SK-N-SH treated with all-trans-retinoic acid at 6 μM for 48 hours (cell line): ENCODE results near the gene PCBD2.
"Not testable (repeated sequence)": the region's sequence is repeated elsewhere in the genome, so short reads cannot be mapped to it uniquely, and the experiment has no call there.

Experiments
- ATAC-seq: fragments of 200-7000 bp; cut with Tn5 transposase; 3 replicates; pipeline ENCODE4 v1.9.1; 2020; ENCODE audit warnings: mild to moderate bottlenecking, moderate library complexity
- BACH2 ChIP-seq: fragments of 250-450 bp; sonication (Bioruptor Pico); IDR thresholded peaks from 2 replicates; pipeline ENCODE4 v1.9.0; 2021; ENCODE audit warnings: mild to moderate bottlenecking, borderline replicate concordance
- CSDC2 ChIP-seq: fragments of 250-450 bp; sonication (Bioruptor Pico); IDR thresholded peaks from 2 replicates; pipeline ENCODE4 v1.5.0; 2020; ENCODE audit warnings: mild to moderate bottlenecking, moderate library complexity
- ESRRG ChIP-seq: fragments of 250-450 bp; sonication (Bioruptor Pico); IDR thresholded peaks from 2 replicates; pipeline ENCODE4 v1.6.1; 2021; ENCODE audit warnings: mild to moderate bottlenecking
- GLIS3 ChIP-seq: fragments of 250-450 bp; sonication (Bioruptor Pico); IDR thresholded peaks from 2 replicates; pipeline ENCODE4 v1.5.0; 2020; ENCODE audit warnings: mild to moderate bottlenecking, moderate library complexity
- ISL1 ChIP-seq: fragments of 250-450 bp; sonication (Bioruptor Pico); IDR thresholded peaks from 2 replicates; pipeline ENCODE4 v2.1.2; 2022; ENCODE audit warnings: mild to moderate bottlenecking, moderate library complexity
- RARB ChIP-seq: fragments of 250-450 bp; sonication (Bioruptor Pico); IDR thresholded peaks from 2 replicates; pipeline ENCODE4 v1.8.0; 2021; ENCODE audit warnings: mild to moderate bottlenecking, moderate library complexity
- TCF4 ChIP-seq: fragments of 250-450 bp; sonication (Bioruptor Pico); IDR thresholded peaks from 2 replicates; pipeline ENCODE4 v1.8.0; 2021; ENCODE audit warnings: mild to moderate bottlenecking, moderate library complexity, borderline replicate concordance
- TOX ChIP-seq: fragments of 250-450 bp; sonication (Bioruptor Pico); IDR thresholded peaks from 2 replicates; pipeline ENCODE4 v1.8.0; 2021; ENCODE audit warnings: mild to moderate bottlenecking, moderate library complexity, borderline replicate concordance
- ZC3H10 ChIP-seq: fragments of 250-450 bp; sonication (Bioruptor Pico); IDR thresholded peaks from 2 replicates; pipeline ENCODE4 v1.5.1; 2021; ENCODE audit warnings: mild to moderate bottlenecking, moderate library complexity
- ZFP3 ChIP-seq: fragments of 250-450 bp; sonication (Bioruptor Pico); IDR thresholded peaks from 2 replicates; pipeline ENCODE4 v1.5.0; 2020; ENCODE audit warnings: mild to moderate bottlenecking, moderate library complexity
- ZNF565 ChIP-seq: fragments of 450-650 bp; formaldehyde crosslinking; conservative IDR thresholded peaks from 2 replicates; pipeline ENCODE4 v1.5.0; 2020; ENCODE audit warnings: low read depth, mild to moderate bottlenecking, moderate library complexity
- ZNF70 ChIP-seq: fragments of 450-650 bp; formaldehyde crosslinking; IDR thresholded peaks from 2 replicates; pipeline ENCODE4 v1.5.0; 2020; ENCODE audit warnings: mild to moderate bottlenecking, moderate library complexity
- ZNF8 ChIP-seq: fragments of 450-650 bp; formaldehyde crosslinking; IDR thresholded peaks from 2 replicates; pipeline ENCODE4 v1.5.0; 2020; ENCODE audit warnings: mild to moderate bottlenecking, moderate library complexity
- TF ChIP-seq, protein P1 (sequence below): fragments of 250-450 bp; sonication (Bioruptor Pico); IDR thresholded peaks from 2 replicates; pipeline ENCODE4 v1.8.0; 2021; ENCODE audit warnings: low read depth, mild to moderate bottlenecking, moderate library complexity, borderline replicate concordance
- TF ChIP-seq, protein P2 (sequence below): fragments of 250-450 bp; sonication (Bioruptor Pico); IDR thresholded peaks from 2 replicates; pipeline ENCODE4 v1.8.0; 2020; ENCODE audit warnings: mild to moderate bottlenecking, moderate library complexity, borderline replicate concordance
- TF ChIP-seq, protein P3 (sequence below): fragments of 250-450 bp; sonication (Bioruptor Pico); IDR thresholded peaks from 2 replicates; pipeline ENCODE4 v1.5.1; 2020; ENCODE audit warnings: low read depth, mild to moderate bottlenecking, moderate library complexity
- TF ChIP-seq, protein P4 (sequence below): fragments of 250-450 bp; sonication (Bioruptor Pico); IDR thresholded peaks from 2 replicates; pipeline ENCODE4 v1.5.1; 2021; ENCODE audit warnings: mild to moderate bottlenecking, moderate library complexity
- TF ChIP-seq, protein P5 (sequence below): fragments of 250-450 bp; sonication (Bioruptor Pico); IDR thresholded peaks from 2 replicates; pipeline ENCODE4 v1.5.0; 2020; ENCODE audit warnings: mild to moderate bottlenecking, moderate library complexity

PCBD2 gene

DNA sequence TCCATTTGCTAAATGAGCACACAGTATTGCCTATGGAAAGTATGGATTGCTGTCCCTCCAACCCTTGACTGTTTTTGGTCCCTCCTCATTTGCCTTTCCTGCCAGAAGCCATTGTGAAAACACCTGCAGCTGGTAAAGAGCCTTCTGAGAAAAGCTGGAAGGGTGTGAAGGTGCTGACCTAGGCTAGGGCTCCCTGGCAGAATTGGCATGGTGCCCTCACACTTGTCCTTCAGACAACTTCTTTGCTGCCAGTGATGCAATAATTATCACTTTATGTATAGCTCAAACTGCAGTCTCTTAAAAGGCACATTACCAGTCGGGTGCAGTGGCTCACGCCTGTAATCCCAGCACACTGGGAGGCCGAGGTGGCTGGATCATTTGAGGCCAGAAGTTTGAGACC lies 26.5 kb upstream of the PCBD2 start:
- ATAC-seq, result no peak
- TF ChIP-seq TOX, result no peak
- TF ChIP-seq, protein P1, sequence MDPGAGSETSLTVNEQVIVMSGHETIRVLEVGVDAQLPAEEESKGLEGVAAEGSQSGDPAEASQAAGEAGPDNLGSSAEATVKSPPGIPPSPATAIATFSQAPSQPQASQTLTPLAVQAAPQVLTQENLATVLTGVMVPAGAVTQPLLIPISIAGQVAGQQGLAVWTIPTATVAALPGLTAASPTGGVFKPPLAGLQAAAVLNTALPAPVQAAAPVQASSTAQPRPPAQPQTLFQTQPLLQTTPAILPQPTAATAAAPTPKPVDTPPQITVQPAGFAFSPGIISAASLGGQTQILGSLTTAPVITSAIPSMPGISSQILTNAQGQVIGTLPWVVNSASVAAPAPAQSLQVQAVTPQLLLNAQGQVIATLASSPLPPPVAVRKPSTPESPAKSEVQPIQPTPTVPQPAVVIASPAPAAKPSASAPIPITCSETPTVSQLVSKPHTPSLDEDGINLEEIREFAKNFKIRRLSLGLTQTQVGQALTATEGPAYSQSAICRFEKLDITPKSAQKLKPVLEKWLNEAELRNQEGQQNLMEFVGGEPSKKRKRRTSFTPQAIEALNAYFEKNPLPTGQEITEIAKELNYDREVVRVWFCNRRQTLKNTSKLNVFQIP (CRISPR knock-in tag), result no peak
- no peak for TF ChIP-seq GLIS3 (CRISPR knock-in tag)
- TF ChIP-seq, protein P2, sequence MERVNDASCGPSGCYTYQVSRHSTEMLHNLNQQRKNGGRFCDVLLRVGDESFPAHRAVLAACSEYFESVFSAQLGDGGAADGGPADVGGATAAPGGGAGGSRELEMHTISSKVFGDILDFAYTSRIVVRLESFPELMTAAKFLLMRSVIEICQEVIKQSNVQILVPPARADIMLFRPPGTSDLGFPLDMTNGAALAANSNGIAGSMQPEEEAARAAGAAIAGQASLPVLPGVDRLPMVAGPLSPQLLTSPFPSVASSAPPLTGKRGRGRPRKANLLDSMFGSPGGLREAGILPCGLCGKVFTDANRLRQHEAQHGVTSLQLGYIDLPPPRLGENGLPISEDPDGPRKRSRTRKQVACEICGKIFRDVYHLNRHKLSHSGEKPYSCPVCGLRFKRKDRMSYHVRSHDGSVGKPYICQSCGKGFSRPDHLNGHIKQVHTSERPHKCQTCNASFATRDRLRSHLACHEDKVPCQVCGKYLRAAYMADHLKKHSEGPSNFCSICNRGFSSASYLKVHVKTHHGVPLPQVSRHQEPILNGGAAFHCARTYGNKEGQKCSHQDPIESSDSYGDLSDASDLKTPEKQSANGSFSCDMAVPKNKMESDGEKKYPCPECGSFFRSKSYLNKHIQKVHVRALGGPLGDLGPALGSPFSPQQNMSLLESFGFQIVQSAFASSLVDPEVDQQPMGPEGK (CRISPR knock-in tag), result no peak
- TF ChIP-seq, protein P3, sequence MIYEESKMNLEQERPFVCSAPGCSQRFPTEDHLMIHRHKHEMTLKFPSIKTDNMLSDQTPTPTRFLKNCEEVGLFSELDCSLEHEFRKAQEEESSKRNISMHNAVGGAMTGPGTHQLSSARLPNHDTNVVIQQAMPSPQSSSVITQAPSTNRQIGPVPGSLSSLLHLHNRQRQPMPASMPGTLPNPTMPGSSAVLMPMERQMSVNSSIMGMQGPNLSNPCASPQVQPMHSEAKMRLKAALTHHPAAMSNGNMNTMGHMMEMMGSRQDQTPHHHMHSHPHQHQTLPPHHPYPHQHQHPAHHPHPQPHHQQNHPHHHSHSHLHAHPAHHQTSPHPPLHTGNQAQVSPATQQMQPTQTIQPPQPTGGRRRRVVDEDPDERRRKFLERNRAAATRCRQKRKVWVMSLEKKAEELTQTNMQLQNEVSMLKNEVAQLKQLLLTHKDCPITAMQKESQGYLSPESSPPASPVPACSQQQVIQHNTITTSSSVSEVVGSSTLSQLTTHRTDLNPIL, result no peak
- TF ChIP-seq ESRRG (CRISPR knock-in tag), result no peak
- no peak for TF ChIP-seq ZNF8 (CRISPR knock-in tag)
- no peak for TF ChIP-seq BACH2

DNA sequence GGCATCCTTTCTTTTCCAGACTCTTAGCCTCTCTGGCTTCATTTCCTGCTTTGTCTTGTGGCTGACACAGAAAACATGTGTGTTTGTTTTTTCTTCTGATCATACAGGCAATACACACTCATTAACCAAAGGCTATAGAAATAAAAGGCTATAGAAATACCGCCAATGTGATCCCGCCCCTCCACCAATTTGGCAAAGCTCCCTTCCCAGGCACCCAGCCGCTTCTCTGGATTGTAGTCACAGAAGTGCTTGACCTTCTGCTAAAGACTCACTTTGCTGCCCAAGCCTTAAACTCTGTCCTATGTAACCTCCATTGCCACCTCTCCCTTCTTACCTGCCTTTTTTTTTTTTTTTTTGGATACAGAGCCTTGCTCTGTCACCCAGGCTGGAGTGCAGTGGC lies 25.5 kb upstream of the PCBD2 start:
- TF ChIP-seq, protein P4, sequence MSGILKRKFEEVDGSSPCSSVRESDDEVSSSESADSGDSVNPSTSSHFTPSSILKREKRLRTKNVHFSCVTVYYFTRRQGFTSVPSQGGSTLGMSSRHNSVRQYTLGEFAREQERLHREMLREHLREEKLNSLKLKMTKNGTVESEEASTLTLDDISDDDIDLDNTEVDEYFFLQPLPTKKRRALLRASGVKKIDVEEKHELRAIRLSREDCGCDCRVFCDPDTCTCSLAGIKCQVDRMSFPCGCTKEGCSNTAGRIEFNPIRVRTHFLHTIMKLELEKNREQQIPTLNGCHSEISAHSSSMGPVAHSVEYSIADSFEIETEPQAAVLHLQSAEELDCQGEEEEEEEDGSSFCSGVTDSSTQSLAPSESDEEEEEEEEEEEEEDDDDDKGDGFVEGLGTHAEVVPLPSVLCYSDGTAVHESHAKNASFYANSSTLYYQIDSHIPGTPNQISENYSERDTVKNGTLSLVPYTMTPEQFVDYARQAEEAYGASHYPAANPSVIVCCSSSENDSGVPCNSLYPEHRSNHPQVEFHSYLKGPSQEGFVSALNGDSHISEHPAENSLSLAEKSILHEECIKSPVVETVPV (CRISPR knock-in tag), result no peak
- no peak for TF ChIP-seq ZNF565 (CRISPR knock-in tag)
- TF ChIP-seq ZC3H10 (CRISPR knock-in tag), result no peak
- no peak for ATAC-seq

DNA sequence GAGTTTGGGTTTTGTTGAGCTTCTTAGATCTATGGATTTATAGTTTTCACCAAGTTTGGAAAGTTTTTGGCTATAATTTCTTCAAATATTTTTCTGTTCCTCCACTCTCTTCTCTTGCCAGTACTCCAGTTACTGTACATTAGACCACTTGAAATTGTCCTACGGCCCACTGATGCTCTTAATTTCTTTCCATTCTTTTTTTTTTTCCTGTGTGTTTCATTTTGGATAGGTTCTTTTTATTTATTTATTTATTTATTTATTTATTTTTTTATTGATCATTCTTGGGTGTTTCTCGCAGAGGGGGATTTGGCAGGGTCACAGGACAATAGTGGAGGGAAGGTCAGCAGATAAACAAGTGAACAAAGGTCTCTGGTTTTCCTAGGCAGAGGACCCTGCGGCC lies 24.0 kb upstream of the PCBD2 start:
- ATAC-seq, result not testable (repeated sequence)

DNA sequence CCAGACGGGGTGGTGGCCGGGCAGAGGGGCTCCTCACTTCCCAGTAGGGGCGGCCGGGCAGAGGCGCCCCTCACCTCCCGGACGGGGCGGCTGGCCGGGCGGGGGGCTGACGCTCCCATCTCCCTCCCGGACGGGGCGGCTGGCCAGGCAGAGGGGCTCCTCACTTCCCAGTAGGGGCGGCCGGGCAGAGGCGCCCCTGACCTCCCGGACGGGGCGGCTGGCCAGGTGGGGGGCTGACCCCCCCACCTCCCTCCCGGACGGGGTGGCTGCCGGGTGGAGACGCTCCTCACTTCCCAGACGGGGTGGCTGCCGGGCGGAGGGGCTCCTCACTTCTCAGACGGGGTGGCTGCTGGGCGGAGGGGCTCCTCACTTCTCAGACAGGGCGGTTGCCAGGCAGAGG lies 23.2 kb upstream of the PCBD2 start:
- not testable (repeated sequence) for ATAC-seq

DNA sequence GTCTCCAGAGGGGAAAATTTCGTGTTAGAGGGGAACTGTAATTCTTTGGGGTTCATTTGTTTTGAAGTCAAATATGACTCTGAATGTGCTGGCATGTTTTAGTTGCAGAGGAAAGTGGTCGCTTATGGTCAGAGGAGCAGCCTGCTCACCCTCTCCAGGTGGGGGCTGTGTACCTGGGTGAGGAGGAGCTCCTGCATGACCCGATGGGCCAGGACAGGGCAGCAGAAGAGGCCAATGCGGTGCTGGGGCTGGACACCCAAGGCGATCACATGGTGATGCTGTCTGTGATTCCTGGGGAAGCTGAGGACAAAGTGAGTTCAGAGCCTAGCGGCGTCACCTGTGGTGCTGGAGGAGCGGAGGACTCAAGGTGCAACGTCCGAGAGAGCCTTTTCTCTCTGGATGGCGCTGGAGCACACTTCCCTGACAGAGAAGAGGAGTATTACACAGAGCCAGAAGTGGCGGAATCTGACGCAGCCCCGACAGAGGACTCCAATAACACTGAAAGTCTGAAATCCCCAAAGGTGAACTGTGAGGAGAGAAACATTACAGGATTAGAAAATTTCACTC lies 17.3 kb upstream of the PCBD2 start:
- no peak for ATAC-seq
- TF ChIP-seq TCF4 (CRISPR knock-in tag) (no peak), ISL1 (CRISPR knock-in tag) (no peak)
- TF ChIP-seq, protein P1 (CRISPR knock-in tag), result no peak

DNA sequence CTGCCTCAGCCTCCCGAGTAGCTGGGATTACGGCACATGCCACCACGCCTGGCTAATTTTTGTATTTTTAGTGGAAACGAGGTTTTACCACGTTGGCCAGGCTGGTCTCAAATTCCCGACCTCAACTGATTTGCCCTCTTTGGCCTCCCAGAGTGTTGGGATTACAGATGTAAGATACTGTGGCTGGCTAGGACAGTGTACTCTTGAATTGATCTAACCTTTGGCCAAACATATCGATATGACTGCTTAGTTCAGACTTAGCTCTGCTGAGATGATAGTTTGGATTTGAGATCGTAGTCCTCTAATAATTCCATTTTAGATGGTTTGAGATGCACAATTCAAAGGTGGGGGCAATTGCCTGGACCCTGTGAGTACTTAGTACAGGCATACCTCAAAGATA lies 15.6 kb upstream of the PCBD2 start:
- ATAC-seq, result no peak
- TF ChIP-seq TOX (no peak), ZFP3 (CRISPR knock-in tag) (no peak), RARB (CRISPR knock-in tag) (no peak), TCF4 (CRISPR knock-in tag) (no peak), ZNF70 (CRISPR knock-in tag) (no peak), CSDC2 (no peak), GLIS3 (CRISPR knock-in tag) (no peak), ZC3H10 (CRISPR knock-in tag) (no peak), ISL1 (CRISPR knock-in tag) (no peak)
- TF ChIP-seq, protein P2 (CRISPR knock-in tag), result no peak
- TF ChIP-seq, protein P5, sequence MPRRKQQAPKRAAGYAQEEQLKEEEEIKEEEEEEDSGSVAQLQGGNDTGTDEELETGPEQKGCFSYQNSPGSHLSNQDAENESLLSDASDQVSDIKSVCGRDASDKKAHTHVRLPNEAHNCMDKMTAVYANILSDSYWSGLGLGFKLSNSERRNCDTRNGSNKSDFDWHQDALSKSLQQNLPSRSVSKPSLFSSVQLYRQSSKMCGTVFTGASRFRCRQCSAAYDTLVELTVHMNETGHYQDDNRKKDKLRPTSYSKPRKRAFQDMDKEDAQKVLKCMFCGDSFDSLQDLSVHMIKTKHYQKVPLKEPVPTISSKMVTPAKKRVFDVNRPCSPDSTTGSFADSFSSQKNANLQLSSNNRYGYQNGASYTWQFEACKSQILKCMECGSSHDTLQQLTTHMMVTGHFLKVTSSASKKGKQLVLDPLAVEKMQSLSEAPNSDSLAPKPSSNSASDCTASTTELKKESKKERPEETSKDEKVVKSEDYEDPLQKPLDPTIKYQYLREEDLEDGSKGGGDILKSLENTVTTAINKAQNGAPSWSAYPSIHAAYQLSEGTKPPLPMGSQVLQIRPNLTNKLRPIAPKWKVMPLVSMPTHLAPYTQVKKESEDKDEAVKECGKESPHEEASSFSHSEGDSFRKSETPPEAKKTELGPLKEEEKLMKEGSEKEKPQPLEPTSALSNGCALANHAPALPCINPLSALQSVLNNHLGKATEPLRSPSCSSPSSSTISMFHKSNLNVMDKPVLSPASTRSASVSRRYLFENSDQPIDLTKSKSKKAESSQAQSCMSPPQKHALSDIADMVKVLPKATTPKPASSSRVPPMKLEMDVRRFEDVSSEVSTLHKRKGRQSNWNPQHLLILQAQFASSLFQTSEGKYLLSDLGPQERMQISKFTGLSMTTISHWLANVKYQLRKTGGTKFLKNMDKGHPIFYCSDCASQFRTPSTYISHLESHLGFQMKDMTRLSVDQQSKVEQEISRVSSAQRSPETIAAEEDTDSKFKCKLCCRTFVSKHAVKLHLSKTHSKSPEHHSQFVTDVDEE (CRISPR knock-in tag), result no peak
- TF ChIP-seq, protein P3, result no peak
